Lung microvascular endothelial cell (primary cell): ENCODE results near the gene KERA. TPM values are rescaled to one million over a fixed set of nuclear protein-coding genes. Genes with fewer than 3 reads are reported as not detected.
"Not testable (repeated sequence)": the region's sequence is repeated elsewhere in the genome, so short reads cannot be mapped to it uniquely, and the experiment has no call there.

Source experiments
- DNase-seq, 2 donors: peaks; one replicate each; pipeline versions ENCODE4 v3.0.0 to v3.0.0-alpha.2; 2010; ENCODE audit warnings: low read depth in 2 of 2
- total RNA-seq: library from RNA; depleted of rRNA; stranded (reverse); fragments of >200 nt; gene quantifications from 2 replicates; pipeline ENCODE4 v1.2.1, GENCODE V29; 2014

Gene KERA, protein sequence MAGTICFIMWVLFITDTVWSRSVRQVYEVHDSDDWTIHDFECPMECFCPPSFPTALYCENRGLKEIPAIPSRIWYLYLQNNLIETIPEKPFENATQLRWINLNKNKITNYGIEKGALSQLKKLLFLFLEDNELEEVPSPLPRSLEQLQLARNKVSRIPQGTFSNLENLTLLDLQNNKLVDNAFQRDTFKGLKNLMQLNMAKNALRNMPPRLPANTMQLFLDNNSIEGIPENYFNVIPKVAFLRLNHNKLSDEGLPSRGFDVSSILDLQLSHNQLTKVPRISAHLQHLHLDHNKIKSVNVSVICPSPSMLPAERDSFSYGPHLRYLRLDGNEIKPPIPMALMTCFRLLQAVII
- total RNA-seq = not detected in 2 replicates

DNA sequence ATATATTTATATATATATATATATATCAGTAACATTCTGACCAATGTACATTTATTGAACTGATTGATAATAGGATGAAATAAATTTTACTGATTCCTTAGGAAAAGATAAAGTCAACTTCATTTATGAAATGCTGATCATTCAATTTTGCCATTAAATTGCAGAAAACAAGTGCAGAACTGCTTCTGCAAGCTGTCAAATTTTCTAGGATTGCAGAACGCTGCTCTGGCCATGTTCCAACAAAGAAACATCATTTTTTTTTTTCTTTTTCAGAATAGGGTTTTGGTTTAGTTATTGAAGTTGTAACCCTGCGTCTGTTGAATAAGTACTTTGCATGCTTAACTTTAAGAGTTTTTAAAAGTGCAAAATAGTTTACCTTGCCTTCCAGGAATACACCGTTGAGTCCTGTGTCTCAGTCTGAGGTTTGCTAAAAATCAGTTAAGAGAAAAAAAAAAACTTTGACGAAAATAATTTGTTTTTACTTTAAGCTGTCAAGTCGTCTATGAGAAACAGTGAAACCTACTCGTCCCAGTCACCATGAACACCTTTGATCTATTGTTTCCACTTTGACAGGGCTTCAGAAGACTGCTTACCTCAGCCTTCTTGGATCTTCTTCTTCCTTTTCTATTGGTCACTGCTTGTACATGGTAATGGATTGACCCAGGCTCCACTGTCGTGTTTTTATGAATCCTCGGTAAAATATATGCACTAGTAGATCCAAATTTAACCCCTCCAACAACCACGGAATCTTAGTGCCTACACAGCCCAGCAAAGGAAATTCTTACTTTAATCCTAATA is at the start of gene KERA:
TSS of gene KERA (minus strand) at position 657 of the 798 bp plus-strand sequence. CDS start 1,743 bp downstream, outside the sequence.
- no peak for DNase-seq

DNA sequence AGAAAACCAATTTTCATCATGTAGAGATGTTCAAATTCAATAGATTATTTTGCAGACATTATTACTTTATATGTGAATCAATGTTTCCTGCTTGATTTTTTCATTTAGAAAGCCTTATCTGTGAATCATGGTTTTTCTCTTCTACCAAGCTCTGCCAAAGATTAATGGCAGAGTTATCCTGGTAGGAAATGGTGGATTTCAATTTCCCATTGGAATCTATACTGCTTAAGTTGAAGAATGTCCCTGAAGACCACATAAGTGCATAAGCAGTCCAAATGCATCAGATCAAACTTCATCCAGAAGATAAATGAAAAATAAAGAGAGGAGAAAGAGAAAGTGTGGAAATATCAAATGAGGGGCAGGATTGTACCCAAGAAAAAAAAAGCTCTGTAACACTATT is 48.5 kb upstream of the KERA start:
- DNase-seq = no peak

GRCh38 chr12:91105807-91106206 is 48.0 kb upstream of the KERA start:
- DNase-seq = no peak

DNA sequence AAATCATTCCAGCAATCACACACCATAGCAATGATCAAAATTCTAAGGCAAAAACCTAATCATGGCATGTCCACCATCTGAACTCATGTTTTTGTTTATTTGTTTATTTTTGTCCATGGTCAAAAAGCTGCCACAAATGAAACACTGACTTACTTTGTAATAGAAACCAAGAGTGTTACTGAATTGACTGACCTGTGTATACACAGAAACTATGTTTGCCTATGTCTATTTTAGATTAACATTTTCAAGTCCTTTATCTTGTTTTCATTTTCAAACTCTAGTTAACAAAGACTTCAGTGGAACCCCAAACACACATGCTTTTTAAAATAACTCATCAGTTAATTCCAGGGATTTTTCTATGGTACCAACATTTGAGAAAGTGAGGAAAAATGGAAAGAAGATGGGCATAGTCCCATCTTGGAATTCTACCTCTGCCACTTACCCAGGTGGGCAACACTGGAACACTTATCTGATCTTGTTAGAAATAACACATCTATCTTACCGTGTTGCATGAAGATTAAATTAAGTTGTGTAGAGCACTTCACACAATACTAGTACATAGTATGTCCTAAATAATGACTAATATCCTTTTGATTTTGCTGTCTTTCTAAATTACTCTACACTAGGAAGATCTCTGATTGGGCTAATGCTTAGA is 47.1 kb upstream of the KERA start:
- DNase-seq = no peak

DNA sequence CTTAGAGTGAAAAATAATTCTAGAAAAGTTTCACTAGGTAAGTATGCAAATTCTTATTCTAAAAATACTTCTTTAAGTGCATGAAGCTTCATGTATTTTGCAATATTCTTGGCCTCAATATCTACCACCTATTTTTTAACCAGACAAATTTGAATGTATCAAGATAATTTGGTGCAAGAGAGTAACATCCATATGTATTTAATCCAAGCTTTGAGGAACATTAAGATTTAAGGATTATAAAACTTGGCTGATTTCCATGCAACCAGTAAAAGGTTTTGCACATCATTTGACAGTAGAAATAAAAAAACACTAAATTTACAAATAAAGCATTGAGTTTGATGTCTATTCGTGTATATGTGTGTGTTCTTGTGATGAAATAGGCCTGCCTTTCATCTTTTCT is 45.8 kb upstream of the KERA start:
- no peak for DNase-seq

GRCh38 chr12:91103101-91103500 is 45.3 kb upstream of the KERA start:
- no peak for DNase-seq

DNA sequence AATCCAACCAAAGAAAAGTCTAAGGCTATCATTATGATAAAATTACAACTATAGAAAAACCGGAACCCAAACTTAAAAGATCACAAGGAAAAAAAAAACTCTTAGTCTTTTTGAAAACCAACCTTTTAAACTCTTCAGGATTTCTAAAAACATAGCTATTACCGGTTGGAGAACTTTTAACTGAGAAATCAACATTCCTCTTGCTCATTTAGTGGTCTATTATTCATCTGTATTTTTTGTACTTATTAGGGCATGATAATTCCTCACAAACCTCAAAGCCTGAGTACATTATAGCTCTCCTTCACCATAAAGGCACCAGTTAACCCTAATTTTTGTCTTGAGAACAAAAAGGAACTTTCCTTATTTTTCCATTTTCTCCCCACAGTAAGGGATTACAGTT is 43.1 kb upstream of the KERA start:
- no peak for DNase-seq

DNA sequence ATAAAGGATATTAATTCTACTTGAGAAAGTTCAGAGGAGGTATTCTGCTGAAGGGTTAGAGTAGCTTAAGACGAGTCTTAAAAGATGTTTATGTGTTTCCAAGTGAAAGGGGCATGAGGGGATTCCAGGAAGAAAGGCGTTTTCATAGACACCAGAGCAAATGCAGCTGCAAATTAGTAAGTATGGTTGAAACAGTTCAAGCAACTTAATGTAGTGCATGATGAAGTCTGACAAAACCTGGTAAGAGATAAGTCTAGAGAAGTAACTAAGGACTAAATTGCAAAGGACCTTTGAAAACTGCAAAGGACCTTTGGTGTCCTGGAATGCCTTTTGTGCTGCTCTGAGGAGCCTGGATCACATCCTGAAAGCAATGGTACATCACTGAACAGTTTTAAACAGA is 42.0 kb upstream of the KERA start:
- DNase-seq = no peak

GRCh38 chr12:91099341-91099740 is 41.5 kb upstream of the KERA start:
- DNase-seq = no peak

GRCh38 chr12:91098941-91099340 is 41.1 kb upstream of the KERA start:
- peak in 1 of 2 donors; percentile 4 for DNase-seq

DNA sequence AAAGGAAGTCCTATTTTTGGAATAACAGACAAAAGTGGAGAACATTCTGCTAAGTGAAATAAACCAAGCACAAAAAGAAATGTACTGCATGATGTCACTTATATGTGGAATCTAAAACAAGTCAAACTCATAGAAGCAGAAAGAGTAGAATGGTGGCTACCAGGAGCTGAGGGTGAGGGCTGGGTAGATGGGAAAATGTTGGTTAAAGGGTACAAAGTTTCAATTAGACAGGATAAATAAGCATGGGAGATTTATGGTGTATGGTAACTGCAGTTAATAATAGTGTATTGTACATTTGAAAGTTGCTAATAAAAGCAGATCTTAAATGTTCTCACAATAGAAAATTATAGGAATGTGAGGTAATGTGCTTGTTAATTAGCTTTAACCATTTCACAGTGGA is 40.6 kb upstream of the KERA start:
- DNase-seq = no peak

- DNase-seq = no peak
Measured at GRCh38 chr12:91094957-91095356, 37.1 kb upstream of the KERA start.

DNA sequence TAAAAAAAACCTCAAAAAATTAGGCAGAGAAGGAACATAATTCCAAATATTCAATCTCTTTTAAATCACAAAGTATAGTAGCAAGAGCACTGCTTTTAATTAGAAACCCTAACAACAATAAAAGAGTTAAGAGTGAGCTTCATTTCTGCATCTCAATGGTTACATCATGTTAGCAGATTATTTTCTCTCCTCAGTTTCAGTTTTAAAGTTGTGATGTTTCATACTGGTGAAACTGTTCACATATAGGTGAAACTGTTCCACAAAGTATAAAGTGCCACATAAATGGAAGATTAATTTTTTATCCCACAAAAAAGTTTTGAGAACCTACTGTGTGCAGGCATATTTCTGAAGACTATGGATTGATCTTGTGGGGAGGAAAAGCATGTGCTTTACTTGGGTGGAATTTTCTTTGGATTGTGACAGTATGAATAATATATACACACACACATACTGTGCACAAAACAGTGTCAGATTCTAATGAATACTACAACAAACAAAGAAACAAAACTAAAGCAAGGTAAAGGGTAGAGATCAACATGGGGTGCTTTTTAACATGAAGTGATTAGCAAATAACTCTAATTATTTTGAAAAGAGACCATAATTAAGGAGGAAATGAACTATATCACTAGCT is 36.3 kb upstream of the KERA start:
- no peak for DNase-seq

- DNase-seq = no peak
Measured at GRCh38 chr12:91093341-91093740, 35.5 kb upstream of the KERA start.

DNA sequence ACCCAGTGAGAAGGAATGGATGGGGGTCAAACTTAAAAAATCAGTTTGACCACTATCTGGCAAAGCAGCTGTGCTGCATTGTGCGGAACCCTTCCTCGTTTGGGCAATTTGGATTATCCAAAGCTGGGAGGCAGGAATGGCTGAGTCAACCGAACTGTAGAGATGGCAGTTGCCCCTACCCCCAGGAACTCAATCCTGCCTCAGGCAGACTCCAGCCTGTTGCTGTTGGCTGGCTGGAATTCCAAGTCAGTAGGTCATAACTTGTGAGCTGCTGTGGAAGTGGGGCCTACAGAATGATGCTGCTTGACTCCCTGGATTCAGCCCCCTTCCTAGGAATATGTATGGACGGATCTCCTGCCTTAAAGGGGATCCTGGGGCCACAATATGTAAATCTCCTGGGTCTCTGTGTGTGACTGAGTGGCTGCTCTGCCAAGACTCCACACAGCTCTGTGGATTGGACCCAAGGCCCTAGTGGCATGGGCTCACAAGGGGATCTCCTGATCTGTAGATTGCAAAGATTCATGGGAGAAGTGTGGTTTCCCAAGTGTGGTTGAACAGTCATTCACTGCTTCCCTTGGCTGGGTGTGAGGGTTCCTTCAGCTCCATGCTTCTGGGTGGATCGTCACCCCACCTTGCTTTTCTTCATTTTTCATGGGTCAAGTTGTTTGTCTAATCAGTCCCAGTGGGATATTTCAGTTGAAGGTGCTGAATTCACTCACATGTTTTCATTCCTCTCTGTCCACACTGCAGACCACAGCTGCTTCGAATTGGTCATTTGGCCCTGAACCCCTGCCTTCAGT is 34.3 kb upstream of the KERA start:
- DNase-seq = no peak

DNA sequence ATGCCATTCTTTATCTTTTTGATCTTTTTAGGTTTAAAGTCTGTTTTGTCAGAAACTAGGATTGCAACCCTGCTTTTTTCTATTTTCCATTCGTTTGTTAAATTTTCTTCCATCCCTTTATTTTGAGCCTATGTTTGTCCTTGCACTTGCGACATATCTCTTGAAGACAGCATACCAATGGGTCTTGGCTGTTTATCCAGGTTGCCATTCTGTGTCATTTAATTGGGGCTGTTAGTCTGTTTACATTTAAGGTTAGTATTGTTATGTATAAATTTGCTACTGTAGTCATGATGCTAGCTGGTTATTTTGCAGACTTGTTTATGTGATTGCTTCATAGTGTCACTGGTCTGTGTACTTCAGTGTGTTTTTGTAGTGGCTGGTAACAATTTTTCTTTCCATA is 32.1 kb upstream of the KERA start:
- not testable (repeated sequence) for DNase-seq

DNA sequence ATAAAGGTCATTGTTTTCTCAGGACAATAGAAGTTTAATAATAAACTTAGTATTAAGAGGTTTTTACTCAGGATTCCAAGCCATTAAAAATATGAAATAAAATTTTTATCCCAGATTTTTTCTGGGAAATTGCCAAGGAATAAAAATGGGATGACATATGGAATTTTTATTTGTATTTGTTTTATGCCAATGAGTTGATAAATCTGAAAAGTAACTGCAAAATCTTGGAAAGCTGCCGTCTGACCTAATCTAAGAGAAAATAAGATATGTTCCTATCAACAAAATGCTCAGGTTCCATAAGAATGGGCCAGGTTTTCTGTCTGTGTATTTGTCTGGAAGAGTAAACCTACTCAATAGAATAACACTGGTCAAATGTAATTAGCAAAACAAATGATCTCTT is 22.2 kb upstream of the KERA start:
- no peak for DNase-seq

- no peak for DNase-seq
Measured at GRCh38 chr12:91078501-91078900, 20.7 kb upstream of the KERA start.

GRCh38 chr12:91077228-91077954 is 19.6 kb upstream of the KERA start:
- no peak for DNase-seq

- DNase-seq = no peak
Measured at GRCh38 chr12:91074851-91075250, 17.0 kb upstream of the KERA start.
